GM18508 (cell line): Measurements from ENCODE around the gene LCE1C.

Source experiments
- ATAC-seq: cut with Tn5 transposase; IDR thresholded peaks from one replicate; pipeline ENCODE4 v1.9.1; 2021; ENCODE audit warnings: moderate number of reproducible peaks; ENCODE audit not compliant: insufficient read depth, unreplicated experiment

The LCE1C gene

DNA sequence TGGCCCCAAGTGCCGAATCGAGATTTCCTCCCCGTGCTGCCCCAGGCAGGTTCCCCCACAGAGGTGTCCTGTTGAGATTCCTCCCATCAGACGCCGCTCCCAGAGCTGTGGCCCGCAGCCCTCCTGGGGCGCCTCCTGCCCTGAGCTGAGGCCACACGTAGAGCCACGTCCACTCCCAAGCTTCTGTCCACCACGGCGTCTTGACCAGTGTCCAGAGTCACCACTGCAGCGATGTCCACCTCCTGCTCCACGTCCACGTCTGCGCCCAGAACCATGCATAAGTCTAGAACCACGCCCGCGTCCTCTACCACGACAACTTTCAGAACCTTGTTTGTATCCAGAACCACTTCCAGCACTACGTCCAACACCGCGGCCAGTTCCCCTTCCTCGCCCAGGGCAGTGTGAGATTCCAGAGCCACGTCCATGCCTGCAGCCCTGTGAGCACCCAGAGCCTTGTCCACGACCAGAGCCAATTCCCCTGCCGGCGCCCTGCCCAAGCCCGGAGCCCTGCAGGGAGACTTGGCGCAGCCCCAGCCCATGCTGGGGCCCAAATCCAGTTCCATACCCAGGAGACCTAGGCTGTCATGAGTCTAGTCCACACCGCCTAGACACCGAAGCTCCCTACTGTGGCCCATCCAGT lies 45.8 kb downstream of the LCE1C start:
- ATAC-seq = no peak

- no peak for ATAC-seq
Observed at GRCh38 chr1:152759453-152760173, 46.8 kb downstream of the LCE1C start.

DNA sequence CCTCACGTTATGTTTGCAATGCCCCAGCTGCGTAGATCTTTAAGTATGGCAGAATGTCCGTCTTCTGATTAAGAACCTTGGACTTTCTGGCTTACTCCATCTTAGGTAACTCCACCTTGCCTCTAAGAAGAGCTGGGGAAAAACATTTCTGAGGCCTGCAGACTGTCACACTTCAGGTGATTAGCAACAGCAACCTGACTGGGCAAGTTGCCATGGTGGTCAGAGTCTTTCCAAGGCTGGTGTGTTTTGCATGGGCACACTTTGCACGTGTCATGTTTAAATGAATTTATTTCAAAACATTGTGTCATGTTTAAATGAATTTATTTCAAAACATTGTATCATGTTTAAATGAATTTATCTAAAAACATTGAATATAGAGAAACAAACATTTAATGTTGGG lies 47.8 kb downstream of the LCE1C start:
- ATAC-seq = no peak

- no peak for ATAC-seq
Observed at GRCh38 chr1:152757747-152758146, 48.7 kb downstream of the LCE1C start, which contains the start of gene KPRP. Gene KPRP, plus strand, starts transcription at chr1:152758025. Its CDS starts 1,564 bp downstream, at chr1:152759589.

DNA sequence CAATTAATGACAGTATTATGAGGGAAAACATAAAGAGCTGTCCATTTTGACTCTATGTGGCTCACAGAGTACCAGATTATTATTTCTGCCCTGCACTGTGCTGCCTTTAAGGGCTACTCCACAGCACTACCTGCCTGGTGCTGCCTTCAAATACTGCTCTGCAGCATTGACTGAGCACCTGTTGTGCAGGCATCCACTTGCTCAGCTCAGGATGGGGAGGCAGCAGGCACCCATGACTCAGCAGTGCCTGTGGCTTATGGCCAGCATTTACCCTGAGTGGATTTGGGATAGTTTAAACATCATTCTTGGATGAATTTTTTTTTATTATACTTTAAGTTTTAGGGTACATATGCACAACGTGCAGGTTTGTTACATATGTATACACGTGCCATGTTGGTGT lies 49.6 kb downstream of the LCE1C start:
- ATAC-seq = no peak
